GM21576 (cell line): ENCODE data around the gene FRS2.
"Not testable (repeated sequence)": the region's sequence is repeated elsewhere in the genome, so short reads cannot be mapped to it uniquely, and the experiment has no call there.

Experiments
- ATAC-seq: cut with Tn5 transposase; IDR thresholded peaks from one replicate; pipeline ENCODE4 v1.9.1; 2021; ENCODE audit warnings: mild to moderate bottlenecking, moderate library complexity; ENCODE audit not compliant: unreplicated experiment

Gene FRS2

GRCh38 chr12:69575346-69575745 lies 105.2 kb downstream of the FRS2 start:
- ATAC-seq, result no peak

- no peak for ATAC-seq
These were observed 108.1 kb downstream of the FRS2 start for GRCh38 chr12:69578283-69578682.

DNA sequence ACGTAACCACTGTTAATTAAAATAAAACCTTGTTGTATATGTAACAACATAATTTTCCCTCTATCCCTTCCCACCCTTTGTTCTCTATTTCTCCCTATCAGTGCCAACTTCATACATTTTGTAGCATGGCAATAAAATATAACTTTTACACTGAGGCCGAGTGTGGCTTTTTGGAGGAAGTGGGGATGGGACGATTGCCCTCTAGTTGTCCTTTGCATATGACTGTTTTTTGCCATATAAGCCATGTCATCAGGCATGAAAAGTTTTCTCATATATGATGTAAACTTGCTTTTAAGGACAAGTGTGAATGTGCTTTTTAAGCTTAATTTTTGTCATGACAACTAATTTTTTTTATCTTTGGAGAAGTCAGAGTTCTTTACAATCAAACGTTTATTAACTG lies 108.8 kb downstream of the FRS2 start:
- ATAC-seq, result no peak

DNA sequence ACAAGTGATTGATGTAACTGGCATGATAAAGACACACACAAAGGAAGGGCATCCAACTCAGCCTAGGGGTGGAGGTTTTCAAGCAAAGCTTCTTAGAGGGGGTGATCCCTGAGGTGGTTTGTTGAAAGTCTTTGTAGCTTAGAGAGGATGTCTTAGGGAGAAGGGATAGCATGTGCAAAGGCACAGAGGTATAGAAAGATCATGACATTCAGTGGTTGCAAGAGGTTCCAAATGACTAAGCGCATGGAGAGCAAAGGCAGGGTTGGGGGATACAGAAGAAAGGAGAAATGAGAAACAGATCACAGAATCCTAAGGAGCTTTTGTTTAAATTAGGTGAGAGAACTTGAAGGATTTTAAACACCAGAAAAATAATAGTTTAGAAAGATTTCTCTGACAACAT lies 109.9 kb downstream of the FRS2 start:
- no peak for ATAC-seq

GRCh38 chr12:69583203-69583602 lies 113.0 kb downstream of the FRS2 start:
- ATAC-seq, result no peak

GRCh38 chr12:69585189-69586062 lies 115.2 kb downstream of the FRS2 start, which contains the start of gene CCT2:
Gene CCT2 (plus strand): TSS chr12:69585459. CDS start chr12:69585522, 63 bp downstream.
- ATAC-seq, result peak; percentile 98

DNA sequence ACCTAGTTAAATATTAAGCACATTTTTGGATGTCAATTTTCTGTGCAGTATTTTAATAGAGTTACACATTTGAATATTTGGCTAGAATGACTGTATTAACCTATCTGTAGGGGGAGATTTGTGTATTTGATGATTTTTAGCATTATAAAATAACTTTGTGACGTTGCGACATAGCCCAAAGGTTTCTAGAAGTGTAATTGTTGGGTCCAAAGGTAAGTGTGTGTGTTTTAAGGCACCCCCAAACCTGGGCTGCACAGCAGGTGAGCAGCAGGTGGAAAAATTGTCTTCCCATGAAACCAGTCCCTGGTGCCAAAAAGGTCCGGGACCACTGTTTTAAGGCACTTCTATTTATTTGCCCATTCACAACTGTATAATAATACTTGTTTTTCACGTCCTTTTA lies 118.3 kb downstream of the FRS2 start:
- ATAC-seq, result no peak

DNA sequence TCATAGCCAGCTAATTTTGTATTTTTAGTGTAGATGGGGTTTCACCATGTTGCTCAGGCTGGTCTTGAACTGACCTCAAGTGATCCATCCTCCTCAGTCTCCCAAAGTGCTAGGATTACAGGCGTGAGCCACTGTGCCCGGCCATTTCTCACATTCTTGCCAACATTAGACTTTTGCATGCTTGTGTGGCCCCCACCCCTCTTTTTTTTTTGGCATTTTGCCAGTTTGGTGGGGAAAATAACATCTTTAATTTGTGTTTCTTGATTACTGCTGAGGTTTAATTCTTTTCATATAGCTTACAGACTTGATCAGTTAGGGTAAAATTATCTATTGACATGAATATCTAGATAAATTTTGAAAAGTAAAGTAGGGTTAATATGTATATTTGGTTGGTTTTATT lies 118.9 kb downstream of the FRS2 start:
- ATAC-seq, result no peak

DNA sequence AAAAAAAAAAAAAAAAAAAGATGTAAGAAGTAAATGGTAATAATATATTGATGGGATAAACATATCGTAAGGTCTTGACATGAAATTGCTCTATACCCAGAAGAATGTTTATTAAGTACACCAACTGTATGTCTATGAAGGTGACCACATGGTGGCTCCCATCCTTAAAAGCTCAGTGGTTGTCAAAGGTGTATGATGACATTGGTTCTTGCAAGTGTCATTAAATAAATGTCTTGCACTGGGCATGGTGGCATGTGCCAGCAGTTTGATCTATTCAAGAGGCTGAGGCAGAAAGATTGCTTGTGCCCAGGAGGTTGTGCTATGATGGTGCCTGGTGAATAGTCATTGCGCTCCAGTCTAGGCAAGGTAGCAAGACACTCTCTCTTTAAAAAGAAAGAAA lies 125.5 kb downstream of the FRS2 start:
- ATAC-seq, result no peak

- ATAC-seq, result no peak
These were observed 128.1 kb downstream of the FRS2 start for GRCh38 chr12:69598174-69598753.

GRCh38 chr12:69600804-69601203 lies 130.6 kb downstream of the FRS2 start:
- no peak for ATAC-seq

GRCh38 chr12:69601962-69602685 lies 131.9 kb downstream of the FRS2 start:
- ATAC-seq, result no peak

GRCh38 chr12:69602954-69603353 lies 132.8 kb downstream of the FRS2 start:
- ATAC-seq, result no peak

DNA sequence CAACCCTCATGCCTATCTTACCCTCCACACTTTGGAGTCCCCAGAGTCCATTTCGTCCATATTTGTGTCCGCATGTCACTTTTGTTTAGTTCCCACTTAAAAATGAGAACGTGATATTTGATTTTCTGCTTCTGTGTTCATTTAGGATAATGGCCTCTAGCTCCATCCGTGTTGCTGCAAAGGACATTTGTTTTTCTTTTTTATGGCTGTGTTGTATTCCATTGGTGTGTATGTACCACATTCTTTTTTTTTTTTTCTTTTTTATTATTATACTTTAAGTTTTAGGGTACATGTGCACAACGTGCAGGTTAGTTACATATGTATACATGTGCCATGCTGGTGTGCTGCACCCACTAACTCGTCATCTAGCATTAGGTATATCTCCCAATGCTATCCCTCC lies 133.4 kb downstream of the FRS2 start:
- ATAC-seq, result not testable (repeated sequence)

- ATAC-seq, result not testable (repeated sequence)
These were observed 134.1 kb downstream of the FRS2 start for GRCh38 chr12:69604275-69604674.

- no peak for ATAC-seq
These were observed 137.9 kb downstream of the FRS2 start for GRCh38 chr12:69608114-69608513.

DNA sequence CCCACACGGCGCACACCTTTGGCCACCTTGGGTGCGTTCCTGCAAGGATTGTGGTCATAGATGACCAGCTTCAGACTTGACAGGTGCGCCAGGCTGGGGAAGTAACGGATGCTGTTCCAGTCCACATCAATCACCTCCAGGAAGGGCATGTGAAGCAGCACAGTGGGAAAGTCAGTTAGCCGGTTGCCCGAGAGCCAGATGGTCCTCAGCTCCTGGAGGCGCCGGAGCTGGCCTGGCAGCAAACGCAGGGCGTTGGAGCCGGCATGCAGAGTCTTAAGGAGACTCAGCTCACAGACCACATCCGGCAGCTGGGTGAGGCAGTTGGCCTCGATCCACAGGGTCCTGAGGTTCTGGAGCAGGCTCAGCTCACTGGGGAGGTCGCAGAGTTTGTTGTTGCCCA lies 139.9 kb downstream of the FRS2 start:
- ATAC-seq, result no peak

DNA sequence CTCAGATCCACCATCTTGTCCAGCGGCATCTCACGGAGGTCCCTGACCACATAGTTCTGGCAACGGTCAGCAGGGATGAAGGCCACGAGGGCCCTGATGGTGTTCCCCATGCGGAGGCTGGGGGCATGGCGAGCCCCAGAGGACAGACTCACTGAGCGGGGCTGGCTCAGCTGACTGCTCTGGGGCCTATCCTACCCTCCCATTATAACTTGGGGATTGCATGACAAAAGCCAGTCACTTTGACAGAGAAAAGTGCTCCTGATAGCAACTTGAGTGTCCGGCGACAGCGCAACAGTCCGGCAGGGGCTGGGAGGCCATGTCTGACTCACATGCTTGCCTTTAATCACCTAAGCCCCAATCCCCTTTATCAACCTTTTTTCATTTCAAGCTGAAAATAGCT lies 140.5 kb downstream of the FRS2 start, which contains the start of gene LRRC10:
Gene LRRC10, minus strand, starts transcription at position 179 of the 400 bp plus-strand sequence. Its CDS starts 69 bp downstream, at position 110.
- ATAC-seq, result no peak

GRCh38 chr12:69613351-69613750 lies 143.2 kb downstream of the FRS2 start:
- ATAC-seq, result no peak

DNA sequence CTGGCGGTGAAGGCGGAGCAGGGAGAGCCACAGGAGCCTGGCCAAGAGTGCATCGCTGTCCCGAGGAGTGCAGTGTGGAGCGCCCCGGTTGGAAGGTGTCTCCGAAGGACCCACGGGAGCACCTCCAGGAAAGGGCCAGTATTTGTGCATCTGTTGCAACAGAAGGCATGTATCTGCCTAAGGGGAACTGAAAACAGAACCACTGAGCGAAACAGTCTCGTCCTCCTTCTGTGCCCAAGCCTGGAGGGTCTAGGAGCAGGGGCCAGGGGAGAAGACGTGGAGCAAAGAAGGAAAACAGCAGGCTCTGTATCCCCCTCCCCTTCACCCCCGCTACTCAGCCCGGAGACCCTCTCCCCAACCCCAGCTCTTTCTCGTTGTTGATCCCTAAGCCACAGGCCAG lies 145.8 kb downstream of the FRS2 start:
- ATAC-seq, result no peak

DNA sequence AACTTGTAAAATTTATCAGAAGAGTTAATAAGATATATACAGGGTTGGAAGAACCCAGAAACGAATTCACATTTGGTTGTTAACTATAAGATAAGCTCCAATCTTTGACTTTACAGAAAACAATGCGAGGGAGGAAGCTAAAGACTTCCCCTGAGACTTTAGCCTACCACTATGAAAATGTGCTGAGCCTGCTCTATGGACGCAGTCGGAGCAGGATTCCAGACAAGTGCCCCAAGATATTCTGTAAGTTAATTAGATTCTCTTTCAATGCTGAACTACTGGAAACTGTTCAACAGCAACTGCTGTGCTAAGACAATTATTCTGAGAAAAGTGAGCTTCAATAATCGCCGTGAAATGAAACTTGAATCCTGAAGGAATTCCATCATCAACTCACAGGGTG lies 148.9 kb downstream of the FRS2 start:
- ATAC-seq, result no peak

DNA sequence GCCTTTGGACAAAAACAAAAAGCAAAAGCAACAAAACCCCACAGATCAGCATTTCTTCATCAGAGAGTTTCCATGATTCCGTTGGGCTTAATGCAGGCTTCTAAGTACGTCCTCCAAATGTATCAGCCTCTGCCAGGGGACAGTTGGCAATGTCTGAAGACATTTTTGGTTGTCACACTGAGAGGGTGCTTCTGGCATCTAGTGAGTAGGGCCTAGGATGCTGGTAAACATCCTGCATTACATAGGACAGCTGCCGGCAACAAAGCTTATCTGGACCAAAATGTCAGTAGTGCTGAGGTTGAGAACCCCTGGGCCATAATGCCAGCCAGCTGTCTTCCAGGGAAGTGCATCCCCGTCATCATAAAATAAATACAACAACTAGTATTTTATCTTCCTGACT lies 149.9 kb downstream of the FRS2 start:
- no peak for ATAC-seq
